Measurements from ENCODE around the gene ELAPOR1.

Gene ELAPOR1

GRCh38 chr1:109094377-109094803, 19.5 kb upstream of the ELAPOR1 start:
- Histone ChIP-seq H3K27me3 (ENCODE audit: insufficient read depth, poor library complexity, severe bottlenecking) (no peaks in the 10 kb centered on the region), H3K27ac (replicated peaks) (no peak overlapping the region), H3K4me3 (replicated peaks; ENCODE audit: insufficient read depth, low read length) (no peak overlapping the region)
- TF ChIP-seq, protein P1, sequence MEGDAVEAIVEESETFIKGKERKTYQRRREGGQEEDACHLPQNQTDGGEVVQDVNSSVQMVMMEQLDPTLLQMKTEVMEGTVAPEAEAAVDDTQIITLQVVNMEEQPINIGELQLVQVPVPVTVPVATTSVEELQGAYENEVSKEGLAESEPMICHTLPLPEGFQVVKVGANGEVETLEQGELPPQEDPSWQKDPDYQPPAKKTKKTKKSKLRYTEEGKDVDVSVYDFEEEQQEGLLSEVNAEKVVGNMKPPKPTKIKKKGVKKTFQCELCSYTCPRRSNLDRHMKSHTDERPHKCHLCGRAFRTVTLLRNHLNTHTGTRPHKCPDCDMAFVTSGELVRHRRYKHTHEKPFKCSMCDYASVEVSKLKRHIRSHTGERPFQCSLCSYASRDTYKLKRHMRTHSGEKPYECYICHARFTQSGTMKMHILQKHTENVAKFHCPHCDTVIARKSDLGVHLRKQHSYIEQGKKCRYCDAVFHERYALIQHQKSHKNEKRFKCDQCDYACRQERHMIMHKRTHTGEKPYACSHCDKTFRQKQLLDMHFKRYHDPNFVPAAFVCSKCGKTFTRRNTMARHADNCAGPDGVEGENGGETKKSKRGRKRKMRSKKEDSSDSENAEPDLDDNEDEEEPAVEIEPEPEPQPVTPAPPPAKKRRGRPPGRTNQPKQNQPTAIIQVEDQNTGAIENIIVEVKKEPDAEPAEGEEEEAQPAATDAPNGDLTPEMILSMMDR (IDR thresholded peaks at IDR 0.05; ENCODE audit: insufficient read depth, low read length), result no peak
- TF ChIP-seq, protein P2, sequence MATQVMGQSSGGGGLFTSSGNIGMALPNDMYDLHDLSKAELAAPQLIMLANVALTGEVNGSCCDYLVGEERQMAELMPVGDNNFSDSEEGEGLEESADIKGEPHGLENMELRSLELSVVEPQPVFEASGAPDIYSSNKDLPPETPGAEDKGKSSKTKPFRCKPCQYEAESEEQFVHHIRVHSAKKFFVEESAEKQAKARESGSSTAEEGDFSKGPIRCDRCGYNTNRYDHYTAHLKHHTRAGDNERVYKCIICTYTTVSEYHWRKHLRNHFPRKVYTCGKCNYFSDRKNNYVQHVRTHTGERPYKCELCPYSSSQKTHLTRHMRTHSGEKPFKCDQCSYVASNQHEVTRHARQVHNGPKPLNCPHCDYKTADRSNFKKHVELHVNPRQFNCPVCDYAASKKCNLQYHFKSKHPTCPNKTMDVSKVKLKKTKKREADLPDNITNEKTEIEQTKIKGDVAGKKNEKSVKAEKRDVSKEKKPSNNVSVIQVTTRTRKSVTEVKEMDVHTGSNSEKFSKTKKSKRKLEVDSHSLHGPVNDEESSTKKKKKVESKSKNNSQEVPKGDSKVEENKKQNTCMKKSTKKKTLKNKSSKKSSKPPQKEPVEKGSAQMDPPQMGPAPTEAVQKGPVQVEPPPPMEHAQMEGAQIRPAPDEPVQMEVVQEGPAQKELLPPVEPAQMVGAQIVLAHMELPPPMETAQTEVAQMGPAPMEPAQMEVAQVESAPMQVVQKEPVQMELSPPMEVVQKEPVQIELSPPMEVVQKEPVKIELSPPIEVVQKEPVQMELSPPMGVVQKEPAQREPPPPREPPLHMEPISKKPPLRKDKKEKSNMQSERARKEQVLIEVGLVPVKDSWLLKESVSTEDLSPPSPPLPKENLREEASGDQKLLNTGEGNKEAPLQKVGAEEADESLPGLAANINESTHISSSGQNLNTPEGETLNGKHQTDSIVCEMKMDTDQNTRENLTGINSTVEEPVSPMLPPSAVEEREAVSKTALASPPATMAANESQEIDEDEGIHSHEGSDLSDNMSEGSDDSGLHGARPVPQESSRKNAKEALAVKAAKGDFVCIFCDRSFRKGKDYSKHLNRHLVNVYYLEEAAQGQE (IDR thresholded peaks at IDR 0.05; ENCODE audit: insufficient replicate concordance, low read depth), result no peak
- no peak for TF ChIP-seq GABPA (IDR thresholded peaks at IDR 0.05; ENCODE audit: low read depth)
- TF ChIP-seq POLR2AphosphoS5 (IDR thresholded peaks at IDR 0.05; ENCODE audit: low read depth), result no peak
- no peak for TF ChIP-seq SPI1 (IDR thresholded peaks at IDR 0.05; ENCODE audit: borderline replicate concordance, low read depth)
- no peak for DNase-seq (ENCODE audit: low read depth in 1 of 2, low spot score in 1 of 2)

DNA sequence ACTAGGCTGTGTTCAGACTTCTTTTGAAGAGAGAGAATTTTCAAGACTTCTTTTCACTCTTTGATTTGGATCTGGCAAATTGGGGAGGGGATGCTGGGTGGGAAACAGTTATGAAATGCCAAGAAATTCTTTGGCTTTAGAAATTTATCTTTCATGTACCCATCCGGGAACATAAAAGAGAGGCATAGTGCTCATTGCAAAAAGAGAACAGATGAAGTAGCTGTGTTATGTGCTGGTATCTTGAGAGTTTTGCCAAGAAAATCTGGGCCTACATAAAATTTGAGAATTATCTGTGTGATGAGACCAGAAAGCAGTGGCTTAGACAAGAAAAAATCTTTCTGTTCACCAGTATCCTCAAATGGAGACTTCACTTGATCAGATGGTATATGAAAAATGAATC, 19.0 kb upstream of the ELAPOR1 start:
- Histone ChIP-seq H3K4me3 (replicated peaks; ENCODE audit: insufficient read depth, low read length) (no peak overlapping the region), H3K27me3 (ENCODE audit: insufficient read depth, poor library complexity, severe bottlenecking) (no peaks in the 10 kb centered on the region), H3K27ac (replicated peaks) (no peak overlapping the region)
- TF ChIP-seq SPI1 (IDR thresholded peaks at IDR 0.05; ENCODE audit: borderline replicate concordance, low read depth) (no peak), GABPA (IDR thresholded peaks at IDR 0.05; ENCODE audit: low read depth) (no peak), POLR2AphosphoS5 (IDR thresholded peaks at IDR 0.05; ENCODE audit: low read depth) (no peak)
- TF ChIP-seq, protein P1 (IDR thresholded peaks at IDR 0.05; ENCODE audit: insufficient read depth, low read length), result no peak
- TF ChIP-seq, protein P2 (IDR thresholded peaks at IDR 0.05; ENCODE audit: insufficient replicate concordance, low read depth), result no peak
- DNase-seq (ENCODE audit: low read depth in 1 of 2, low spot score in 1 of 2), result no peak

- Histone ChIP-seq H3K27ac (replicated peaks) (no peak overlapping the region), H3K27me3 (ENCODE audit: insufficient read depth, poor library complexity, severe bottlenecking) (no peaks in the 10 kb centered on the region), H3K4me3 (replicated peaks; ENCODE audit: insufficient read depth, low read length) (no peak overlapping the region)
- TF ChIP-seq GABPA (IDR thresholded peaks at IDR 0.05; ENCODE audit: low read depth), result no peak
- no peak for TF ChIP-seq POLR2AphosphoS5 (IDR thresholded peaks at IDR 0.05; ENCODE audit: low read depth)
- TF ChIP-seq SPI1 (IDR thresholded peaks at IDR 0.05; ENCODE audit: borderline replicate concordance, low read depth), result no peak
- TF ChIP-seq, protein P1 (IDR thresholded peaks at IDR 0.05; ENCODE audit: insufficient read depth, low read length), result no peak
- TF ChIP-seq, protein P2 (IDR thresholded peaks at IDR 0.05; ENCODE audit: insufficient replicate concordance, low read depth), result no peak
- DNase-seq (ENCODE audit: low read depth in 1 of 2, low spot score in 1 of 2), result no peak
These were observed 18.3 kb upstream of the ELAPOR1 start for GRCh38 chr1:109095631-109096030.

Measured in HL-60 (cell line).